Stimulated activated CD4-positive, alpha-beta T cell treated with anti-CD3 and anti-CD28 coated beads, Interleukin-4, amount 100 ng/mL, for 4 hours (primary cell): ENCODE measurements around the gene FHOD1.

Source experiments
- DNase-seq, 2 experiments: peaks; one replicate each; pipeline ENCODE4 v3.0.0-alpha.2; 2020

The FHOD1 gene

GRCh38 chr16:67230809-67231660, 16.2 kb downstream of the FHOD1 start:
- no peak for DNase-seq

DNA sequence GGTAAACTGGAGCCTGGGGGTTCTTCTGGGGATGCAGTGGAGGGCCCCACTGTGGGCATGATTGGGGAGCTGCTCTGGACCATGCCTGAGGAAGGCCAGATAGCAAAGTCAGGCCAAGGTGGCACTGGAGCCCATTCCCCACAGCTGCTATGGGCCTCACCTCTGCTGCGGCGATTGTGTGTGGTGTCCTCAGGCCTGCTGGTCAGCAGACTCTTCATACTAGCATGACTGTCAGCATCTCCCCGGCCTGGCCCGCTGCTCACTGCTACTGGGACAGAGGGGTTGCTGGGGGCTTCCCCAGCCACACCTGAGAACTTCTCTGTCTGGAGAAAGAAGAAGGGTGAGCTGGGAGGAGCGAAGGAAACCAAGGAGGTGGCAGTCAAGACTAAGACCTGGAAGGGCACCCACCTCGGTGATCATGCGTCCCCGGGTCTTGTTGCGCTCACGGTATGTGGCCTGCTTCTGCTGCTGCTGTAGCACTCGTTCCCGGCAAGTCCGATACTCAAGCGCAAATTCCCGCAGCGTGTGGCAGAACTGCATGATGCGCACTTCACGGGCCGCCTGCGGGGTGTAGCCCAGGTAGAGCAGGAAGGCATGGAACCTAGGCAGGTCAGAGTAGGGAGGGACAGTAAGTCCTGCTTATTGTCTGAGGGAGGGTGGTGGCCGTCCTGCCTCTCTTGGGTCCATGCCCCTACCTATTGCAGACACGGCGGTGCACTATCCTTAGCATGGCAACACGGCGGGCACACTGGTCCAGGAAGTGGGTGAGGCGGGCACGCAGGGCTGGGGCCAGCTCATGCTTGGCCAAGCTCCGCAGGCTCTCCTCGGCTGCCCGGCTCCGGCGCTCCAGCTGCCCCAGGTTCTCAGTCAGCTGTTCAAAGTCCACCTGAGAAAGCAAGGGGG, 17.1 kb downstream of the FHOD1 start:
- DNase-seq: no peak

- no peak for DNase-seq
These were observed 18.4 kb downstream of the FHOD1 start for GRCh38 chr16:67228905-67229304.

- no peak for DNase-seq
These were observed 19.1 kb downstream of the FHOD1 start for GRCh38 chr16:67228034-67228785.

GRCh38 chr16:67227567-67227921, 19.7 kb downstream of the FHOD1 start:
- no peak for DNase-seq

- DNase-seq: peak; percentile 96 to 97
These were observed 20.3 kb downstream of the FHOD1 start, which contains the start of gene TMEM208 for GRCh38 chr16:67226804-67227566. Gene TMEM208 (plus strand): TSS chr16:67227130. CDS start chr16:67227219, 89 bp downstream.

- DNase-seq: no peak
These were observed 20.9 kb downstream of the FHOD1 start for GRCh38 chr16:67226295-67226803.

DNA sequence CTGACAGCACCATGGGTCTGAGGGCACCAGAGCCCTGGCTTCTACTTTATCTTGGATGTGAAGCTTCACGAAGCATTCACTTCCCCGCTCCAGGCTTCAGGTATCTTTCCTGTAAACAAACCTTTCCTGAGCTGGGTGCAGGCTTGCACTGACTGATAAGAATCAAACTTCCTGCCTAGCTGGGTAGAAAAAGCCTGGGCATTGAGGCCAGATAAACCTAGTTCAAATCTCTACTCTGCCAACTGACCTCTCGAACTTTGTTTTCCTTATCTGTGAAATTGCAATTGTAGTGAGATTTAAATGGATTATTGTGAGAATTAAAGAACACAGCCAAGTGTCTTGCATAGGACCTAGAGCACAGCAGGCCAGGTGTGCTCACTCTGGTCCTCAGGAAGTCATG, 23.3 kb downstream of the FHOD1 start:
- no peak for DNase-seq

- DNase-seq: no peak
These were observed 30.4 kb downstream of the FHOD1 start for GRCh38 chr16:67216612-67217490.

DNA sequence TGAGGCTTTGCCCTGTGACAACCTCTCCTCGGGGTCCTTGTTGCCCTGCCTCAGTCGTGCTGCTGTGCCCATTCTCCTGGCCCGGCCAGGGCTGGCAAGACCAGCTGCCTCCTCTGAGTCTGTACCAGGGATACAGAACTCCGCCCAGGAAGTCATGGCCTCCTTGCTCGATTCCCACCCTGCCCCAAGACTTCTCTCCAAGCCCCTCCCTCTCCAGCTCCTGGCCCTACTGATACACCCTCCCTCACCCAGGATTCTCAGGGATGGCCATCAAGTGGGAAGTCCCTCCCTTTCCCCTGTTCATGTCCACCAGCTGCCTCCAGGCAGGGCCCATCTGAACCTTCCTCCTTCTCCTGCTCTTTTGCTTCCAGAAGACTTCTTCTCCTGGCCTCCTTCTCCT, 31.6 kb downstream of the FHOD1 start:
- no peak for DNase-seq

DNA sequence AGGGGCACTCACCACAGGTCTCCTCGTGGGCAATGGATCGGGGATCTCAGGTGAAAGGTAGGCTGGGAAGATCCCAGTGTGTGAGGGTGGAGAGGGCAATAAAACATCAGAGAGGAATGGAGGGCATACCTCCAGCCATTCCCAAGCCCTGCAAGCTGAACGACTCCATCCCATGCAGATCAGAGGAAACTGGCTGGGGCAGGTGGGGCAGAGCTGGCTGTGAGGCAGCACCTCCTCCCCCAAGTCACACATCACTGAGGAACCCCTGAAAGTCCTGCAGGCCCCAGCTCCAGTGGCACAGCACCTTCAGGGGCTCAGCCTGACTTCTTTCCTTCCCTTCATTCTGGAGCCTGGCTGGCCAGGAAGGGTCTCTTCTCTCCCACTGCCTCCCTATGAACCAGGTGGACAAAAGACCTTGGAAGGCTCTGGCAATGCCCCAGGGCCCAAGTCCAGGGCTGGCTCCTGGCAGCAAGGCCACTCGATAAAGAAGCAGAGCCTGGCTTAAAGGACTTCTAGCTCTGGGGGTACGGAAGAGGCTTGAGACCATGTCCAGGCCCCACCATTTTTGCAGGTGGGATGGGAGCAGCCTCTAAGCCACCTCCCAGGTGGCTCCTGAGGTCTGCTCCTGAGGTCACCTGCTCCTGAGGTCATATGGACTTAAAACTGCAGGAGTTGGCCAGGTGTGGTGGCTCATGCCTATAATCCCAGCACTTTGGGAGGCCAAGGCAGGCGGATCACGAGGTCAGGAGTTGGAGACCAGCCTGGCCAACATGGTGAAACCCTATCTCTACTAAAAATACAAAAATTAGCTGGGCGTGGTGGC, 33.9 kb downstream of the FHOD1 start:
- DNase-seq: no peak

DNA sequence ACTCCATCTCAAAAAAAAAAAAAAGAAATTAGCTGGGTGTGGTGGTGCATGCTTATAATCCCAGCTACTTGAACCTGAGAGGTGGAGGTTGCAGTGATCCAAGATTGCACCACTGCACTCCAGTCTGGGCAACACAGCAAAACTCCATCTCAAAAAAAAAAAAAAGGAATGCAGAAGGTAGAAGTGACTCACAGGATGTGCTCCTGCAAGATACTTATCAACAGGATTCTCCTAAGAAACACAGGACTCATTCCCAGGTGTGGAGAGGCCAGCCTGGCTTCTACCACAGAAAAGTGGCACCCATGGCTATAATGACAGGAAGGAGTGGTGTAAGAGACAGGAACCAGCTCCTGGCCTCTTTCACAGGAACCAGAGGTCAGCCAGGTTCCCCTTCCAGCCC, 34.5 kb downstream of the FHOD1 start:
- no peak for DNase-seq

GRCh38 chr16:67211674-67212073, 35.6 kb downstream of the FHOD1 start:
- no peak for DNase-seq

- no peak for DNase-seq
These were observed 37.0 kb downstream of the FHOD1 start for GRCh38 chr16:67210069-67210937.

DNA sequence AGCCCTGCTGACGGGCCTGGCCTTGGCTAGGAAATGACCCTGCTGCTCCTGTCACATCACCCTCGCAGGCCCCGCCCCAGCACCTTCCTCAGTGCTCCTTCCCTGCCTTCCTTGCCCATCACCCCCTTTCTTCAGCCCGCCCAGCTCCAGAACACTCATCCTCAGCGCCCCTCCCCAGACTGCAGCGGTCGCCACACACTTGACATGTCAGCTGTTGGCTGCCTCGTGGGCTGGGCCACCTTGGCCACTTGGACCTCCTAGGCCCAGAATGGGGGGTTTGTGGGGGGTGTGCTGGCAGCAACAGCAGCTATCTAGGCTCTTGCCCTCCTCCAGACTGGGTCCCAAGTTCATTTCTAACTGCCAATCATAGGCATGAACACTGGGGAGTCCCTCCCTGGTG, 37.7 kb downstream of the FHOD1 start:
- no peak for DNase-seq

DNA sequence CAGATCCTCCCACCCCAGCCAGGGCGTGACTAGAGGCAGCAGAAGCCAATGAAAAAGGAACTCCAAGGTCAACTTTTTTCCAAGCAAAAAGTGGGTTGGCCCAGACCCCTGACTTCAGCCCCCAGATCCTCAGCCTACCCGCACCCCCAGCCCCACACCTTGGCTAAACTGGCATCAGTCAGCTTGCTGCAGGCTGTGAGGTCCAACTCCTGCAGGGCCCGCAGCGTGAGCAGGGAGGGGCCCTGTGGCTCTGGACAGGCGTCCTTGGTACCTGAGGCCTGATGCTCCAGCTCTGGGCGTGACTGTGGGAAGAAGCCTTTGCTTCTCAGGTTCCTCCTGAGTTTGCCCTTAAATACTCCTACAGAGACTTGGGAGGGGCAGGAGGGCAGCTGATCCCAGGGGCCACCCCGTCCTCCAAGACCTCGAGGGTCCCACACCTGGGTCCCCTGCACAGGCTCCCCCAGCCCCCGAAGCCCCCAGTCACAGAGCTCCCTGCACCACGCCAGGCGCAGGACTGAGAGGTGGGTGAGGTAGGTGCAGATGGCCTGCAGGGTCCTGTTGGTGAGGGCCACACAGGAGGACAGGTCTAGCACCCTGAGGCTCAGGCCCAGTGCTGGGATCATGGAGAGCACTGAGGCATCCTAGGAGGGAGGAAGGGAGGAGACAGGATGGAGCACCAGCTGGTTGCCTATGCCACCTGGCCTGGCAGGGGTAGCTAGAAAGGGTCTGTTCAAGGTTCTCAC, 39.0 kb downstream of the FHOD1 start:
- DNase-seq: no peak

- no peak for DNase-seq
These were observed 39.8 kb downstream of the FHOD1 start for GRCh38 chr16:67207249-67208091.
